GM18951 (cell line): ENCODE data around the gene NR2F1.

Experiments
- POLR2A ChIP-seq: IDR thresholded peaks from 4 replicates; pipeline ENCODE4 v1.6.1; 2011; ENCODE audit warnings: mild to moderate bottlenecking; ENCODE audit not compliant: insufficient read length, insufficient read depth; ENCODE audit errors: extremely low read depth
- in situ Hi-C: fragments of 300-500 bp; cut with MboI; formaldehyde crosslinking; loops from one replicate; pipeline ENCODE4 v1.12.0; 2022; ENCODE audit warnings: low sequenced_read_pairs, mixed read lengths, inconsistent platforms; ENCODE audit not compliant: unreplicated experiment

NR2F1 gene

GRCh38 chr5:93583439-93583767, 381 bp downstream of the NR2F1 start:
- in situ Hi-C loops = loop anchor here (10.0 kb wide), 2 partner anchors 211 to 331 kb away; no protein-coding TSS in a partner anchor
- no peak for TF ChIP-seq POLR2A

- no peak for TF ChIP-seq POLR2A
- in situ Hi-C loops = loop anchor here (10.0 kb wide), 2 partner anchors 211 to 331 kb away; no protein-coding TSS in a partner anchor
Measured at GRCh38 chr5:93583768-93584595, 960 bp downstream of the NR2F1 start.

- in situ Hi-C loops = loop anchor here (10.0 kb wide), 2 partner anchors 210 to 330 kb away; no protein-coding TSS in a partner anchor
- no peak for TF ChIP-seq POLR2A
Measured at GRCh38 chr5:93584596-93585040, 1.6 kb downstream of the NR2F1 start.

- in situ Hi-C loops = loop anchor here (10.0 kb wide), 2 partner anchors 210 to 330 kb away; no protein-coding TSS in a partner anchor
- no peak for TF ChIP-seq POLR2A
Measured at GRCh38 chr5:93585041-93585766, 2.2 kb downstream of the NR2F1 start.

- in situ Hi-C loops = loop anchor here (10.0 kb wide), 2 partner anchors 209 to 329 kb away; no protein-coding TSS in a partner anchor
- TF ChIP-seq POLR2A = no peak
Measured at GRCh38 chr5:93585767-93586385, 2.9 kb downstream of the NR2F1 start.

- TF ChIP-seq POLR2A = no peak
- in situ Hi-C loops = loop anchor here (10.0 kb wide), 2 partner anchors 208 to 328 kb away; no protein-coding TSS in a partner anchor
Measured at GRCh38 chr5:93586736-93587596, 3.9 kb downstream of the NR2F1 start.

GRCh38 chr5:93587597-93588351, 4.8 kb downstream of the NR2F1 start:
- no peak for TF ChIP-seq POLR2A
- in situ Hi-C loops = loop anchor here (10.0 kb wide), 2 partner anchors 207 to 327 kb away; no protein-coding TSS in a partner anchor

GRCh38 chr5:93588352-93589151, 5.5 kb downstream of the NR2F1 start:
- TF ChIP-seq POLR2A = no peak
- in situ Hi-C loops = loop anchor here (10.0 kb wide), 2 partner anchors 206 to 326 kb away; no protein-coding TSS in a partner anchor

- in situ Hi-C loops = loop anchor here (10.0 kb wide), 2 partner anchors 206 to 326 kb away; no protein-coding TSS in a partner anchor
- no peak for TF ChIP-seq POLR2A
Measured at GRCh38 chr5:93589152-93589828, 6.3 kb downstream of the NR2F1 start.

- in situ Hi-C loops = loop anchor here (10.0 kb wide), 2 partner anchors 205 to 325 kb away; no protein-coding TSS in a partner anchor
- no peak for TF ChIP-seq POLR2A
Measured at GRCh38 chr5:93589829-93590215, 6.8 kb downstream of the NR2F1 start.
